ENCODE results near the gene RIC3.
A peak's percentile ranks its signal among the peaks of the same experiment; 100 is the strongest.

The RIC3 gene

GRCh38 chr11:8102296-8102915 is 66.4 kb downstream of the RIC3 start:
- DNase-seq: no peak

DNA sequence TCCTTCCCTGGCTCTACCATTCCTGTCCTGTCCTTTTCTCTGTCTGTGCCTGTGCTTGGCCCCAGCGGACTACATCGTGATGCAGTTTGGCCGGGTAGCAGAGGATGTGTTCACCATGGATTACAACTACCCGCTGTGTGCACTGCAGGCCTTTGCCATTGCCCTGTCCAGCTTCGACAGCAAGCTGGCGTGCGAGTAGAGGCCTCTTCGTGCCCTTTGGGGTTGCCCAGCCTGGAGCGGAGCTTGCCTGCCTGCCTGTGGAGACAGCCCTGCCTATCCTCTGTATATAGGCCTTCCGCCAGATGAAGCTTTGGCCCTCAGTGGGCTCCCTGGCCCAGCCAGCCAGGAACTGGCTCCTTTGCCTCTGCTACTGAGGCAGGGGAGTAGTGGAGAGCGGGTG is 67.4 kb downstream of the RIC3 start:
- DNase-seq: no peak

GRCh38 chr11:8100605-8101004 is 68.2 kb downstream of the RIC3 start:
- DNase-seq: no peak

GRCh38 chr11:8100158-8100557 is 68.7 kb downstream of the RIC3 start:
- DNase-seq: no peak

GRCh38 chr11:8099291-8099899 is 69.4 kb downstream of the RIC3 start:
- no peak for DNase-seq

DNA sequence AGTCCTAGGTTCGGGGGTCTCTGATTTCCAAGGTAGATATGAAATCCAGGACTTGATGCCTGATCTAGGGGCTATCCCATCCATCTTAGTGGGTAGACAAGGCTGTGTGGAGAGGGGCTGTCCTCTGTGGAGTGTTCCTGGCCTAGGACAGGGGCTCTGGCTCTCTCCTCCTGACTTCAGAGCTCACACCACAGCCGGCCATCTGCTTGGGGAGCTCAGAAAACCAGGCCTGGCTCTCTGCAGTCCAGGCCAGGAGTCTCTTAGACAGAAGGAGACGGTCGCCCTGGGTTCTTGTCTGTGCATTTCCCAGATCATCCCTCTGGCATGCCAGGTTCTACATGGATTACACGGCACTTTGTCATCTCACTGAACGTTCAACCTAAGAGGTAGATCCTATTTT is 69.9 kb downstream of the RIC3 start:
- no peak for DNase-seq

DNA sequence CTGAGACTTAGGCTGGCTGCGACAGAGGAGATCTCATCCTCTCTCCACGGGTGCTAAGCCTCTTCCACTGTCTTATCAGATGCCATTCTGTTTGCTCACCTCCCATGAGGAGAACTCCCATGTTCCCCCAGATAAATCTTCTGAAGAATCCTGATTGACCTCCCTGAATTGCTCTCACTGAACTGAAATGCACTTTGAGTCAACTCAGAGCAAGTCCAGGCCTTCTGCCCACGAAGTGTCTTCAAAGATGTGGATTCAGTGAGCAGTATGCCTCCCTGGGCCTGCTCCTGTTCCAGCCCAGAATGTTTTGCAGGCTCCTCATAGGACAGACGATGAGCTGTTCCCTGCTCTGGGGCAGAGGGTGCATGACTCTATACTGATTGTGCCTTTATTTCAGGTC is 70.5 kb downstream of the RIC3 start:
- no peak for DNase-seq

GRCh38 chr11:8097926-8098325 is 70.9 kb downstream of the RIC3 start:
- no peak for DNase-seq

DNA sequence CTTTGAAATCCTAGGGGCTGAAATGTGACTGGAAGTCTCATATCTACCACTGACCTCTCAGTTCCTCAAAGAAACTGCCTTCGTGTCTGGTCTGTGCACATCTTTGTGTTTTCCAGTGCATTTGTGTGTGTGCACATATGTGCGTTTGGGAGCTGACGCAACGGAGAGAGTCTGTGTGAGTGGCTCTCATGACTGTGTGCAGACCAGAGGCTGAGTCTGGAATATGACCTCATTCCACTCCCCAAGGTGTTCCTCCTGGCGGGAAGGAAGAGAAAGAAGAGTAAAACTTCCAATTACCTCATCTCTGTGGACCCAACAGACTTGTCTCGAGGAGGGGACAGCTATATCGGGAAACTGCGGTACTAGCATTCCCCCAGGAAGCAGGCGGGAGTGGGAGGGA is 71.4 kb downstream of the RIC3 start:
- no peak for DNase-seq

- DNase-seq: no peak
Observed at GRCh38 chr11:8097062-8097461, 71.8 kb downstream of the RIC3 start.

GRCh38 chr11:8096575-8096974 is 72.2 kb downstream of the RIC3 start:
- DNase-seq: no peak

DNA sequence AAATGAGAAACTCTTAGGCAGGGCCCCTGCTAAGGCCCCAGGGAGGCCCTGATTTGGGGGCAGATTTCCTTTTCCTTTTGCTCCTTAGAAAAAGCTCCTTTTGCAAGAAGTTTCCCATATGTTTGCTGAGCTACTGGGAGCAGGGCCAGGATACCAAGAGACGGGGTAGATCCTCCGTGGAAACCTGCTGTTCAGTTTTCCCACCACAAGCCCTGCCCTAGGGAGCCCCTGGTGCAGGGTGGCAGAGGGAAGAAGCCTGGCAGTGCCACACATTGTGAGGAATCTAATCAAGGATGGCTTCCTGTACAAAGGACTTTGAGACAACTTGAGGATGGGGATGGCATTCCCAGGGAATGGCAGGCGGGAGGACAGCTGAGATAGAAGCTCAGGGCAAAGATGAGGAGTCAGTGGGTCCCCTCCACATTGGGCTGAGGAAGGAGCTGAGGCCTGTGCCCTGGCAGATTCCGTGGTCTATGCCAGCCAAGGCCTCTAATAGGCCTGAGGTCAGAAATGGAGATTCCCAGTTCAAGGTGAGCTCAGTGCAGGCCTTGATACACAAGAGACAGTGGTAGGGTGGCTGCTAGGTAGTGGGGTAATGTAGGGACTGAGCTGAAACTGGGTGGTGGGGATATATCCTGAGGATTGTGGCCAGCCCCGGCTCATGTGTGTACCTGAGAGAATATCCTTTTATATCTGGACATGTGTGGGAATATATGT is 72.9 kb downstream of the RIC3 start:
- DNase-seq: no peak

- DNase-seq: no peak
Observed at GRCh38 chr11:8095371-8095770, 73.5 kb downstream of the RIC3 start.

DNA sequence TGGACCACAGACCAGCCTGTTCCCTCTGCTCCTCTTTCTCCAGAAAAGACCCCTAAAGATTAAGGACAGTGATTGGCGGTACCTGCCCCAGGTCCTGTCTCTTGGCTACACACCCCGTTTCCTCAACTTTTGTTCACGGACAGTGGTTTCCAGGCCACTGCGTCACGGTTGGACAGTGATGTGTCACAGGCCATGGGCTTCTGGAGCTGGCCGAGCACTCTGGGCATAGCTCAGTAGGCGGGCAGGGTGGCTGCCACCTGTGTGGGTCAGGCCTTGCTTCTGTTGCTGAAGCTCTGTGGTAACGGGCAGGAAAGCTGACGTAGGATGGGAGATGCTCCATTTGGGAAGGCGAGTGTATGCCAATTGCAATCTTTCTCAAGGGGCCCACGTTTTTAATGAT is 74.2 kb downstream of the RIC3 start:
- DNase-seq: no peak

- no peak for DNase-seq
Observed at GRCh38 chr11:8093931-8094575, 74.8 kb downstream of the RIC3 start.

- peak; percentile 42 for DNase-seq
Observed at GRCh38 chr11:8092587-8093424, 76.0 kb downstream of the RIC3 start.

- DNase-seq: no peak
Observed at GRCh38 chr11:8091721-8092120, 77.1 kb downstream of the RIC3 start.

GRCh38 chr11:8090756-8091155 is 78.1 kb downstream of the RIC3 start:
- DNase-seq: no peak

DNA sequence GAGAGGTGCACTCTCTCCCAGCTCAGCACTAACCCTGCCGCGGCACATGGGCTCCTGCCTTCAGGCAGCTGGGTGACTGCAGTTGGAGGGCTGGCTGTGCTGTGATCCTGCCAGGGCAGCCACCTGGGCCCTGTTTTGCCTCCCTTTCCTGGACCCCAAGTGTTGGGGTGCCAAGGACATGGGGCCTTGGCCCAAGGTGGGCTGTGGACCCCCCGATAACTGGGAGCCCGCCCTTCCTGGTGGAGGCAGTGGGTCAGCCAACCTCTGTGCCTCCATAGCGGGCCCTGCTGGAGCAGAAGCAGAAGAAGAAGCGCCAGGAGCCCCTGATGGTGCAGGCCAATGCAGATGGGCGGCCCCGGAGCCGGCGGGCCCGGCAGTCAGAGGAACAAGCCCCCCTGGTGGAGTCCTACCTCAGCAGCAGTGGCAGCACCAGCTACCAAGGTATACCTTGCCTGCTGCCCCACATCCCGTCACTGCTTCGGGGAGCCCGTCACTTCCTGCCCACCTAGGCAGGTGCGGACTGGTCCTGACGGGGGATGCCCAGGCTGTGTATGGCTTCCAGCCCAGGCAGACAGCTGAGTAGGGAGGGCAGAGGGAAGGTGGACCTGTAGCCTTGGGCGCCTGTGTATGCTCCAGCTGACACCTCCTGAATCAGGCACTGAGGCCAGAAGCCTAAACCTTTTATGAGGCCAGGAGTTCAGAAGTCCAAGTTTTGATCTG is 78.9 kb downstream of the RIC3 start:
- no peak for DNase-seq

DNA sequence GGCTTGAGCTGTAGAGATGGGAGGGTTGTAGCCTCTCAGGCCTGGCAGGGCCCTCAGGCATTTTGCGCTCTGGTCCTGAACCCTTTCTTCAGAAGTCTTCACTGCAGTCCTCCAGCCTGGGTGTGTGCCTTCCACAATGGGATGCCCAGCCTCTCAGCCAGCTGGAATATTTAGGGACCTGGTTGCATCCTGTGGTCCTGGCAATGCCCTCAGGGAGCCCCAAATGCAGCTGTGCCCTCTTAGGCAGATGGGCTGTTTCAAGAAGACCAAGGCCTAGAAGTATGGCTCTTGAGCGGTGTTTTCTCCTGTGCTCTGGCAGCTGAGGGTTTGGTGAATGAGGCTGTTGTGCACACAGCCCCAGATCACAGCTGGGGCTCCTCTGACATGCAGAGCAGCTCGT is 81.1 kb downstream of the RIC3 start:
- DNase-seq: no peak

GRCh38 chr11:8087185-8087584 is 81.6 kb downstream of the RIC3 start:
- DNase-seq: no peak

GRCh38 chr11:8086571-8086970 is 82.3 kb downstream of the RIC3 start:
- DNase-seq: no peak

Measured in NCI-H187 treated with DMSO at 0.1 percent for 48 hours (cell line).